ENCODE data around the gene MYO6.

The MYO6 gene

GRCh38 chr6:75935473-75935793 is 186.4 kb downstream of the MYO6 start:
- no peaks in the 10 kb centered on the region for H3K9me3 ChIP-seq (ENCODE audit: low read length)
- H3F3A ChIP-seq (ENCODE audit: insufficient read depth, low read length): no peaks in the 10 kb centered on the region
- H3K4me1 ChIP-seq (ENCODE audit: insufficient read depth, low read length, severe bottlenecking): no peaks in the 10 kb centered on the region
- TF ChIP-seq, protein P1, sequence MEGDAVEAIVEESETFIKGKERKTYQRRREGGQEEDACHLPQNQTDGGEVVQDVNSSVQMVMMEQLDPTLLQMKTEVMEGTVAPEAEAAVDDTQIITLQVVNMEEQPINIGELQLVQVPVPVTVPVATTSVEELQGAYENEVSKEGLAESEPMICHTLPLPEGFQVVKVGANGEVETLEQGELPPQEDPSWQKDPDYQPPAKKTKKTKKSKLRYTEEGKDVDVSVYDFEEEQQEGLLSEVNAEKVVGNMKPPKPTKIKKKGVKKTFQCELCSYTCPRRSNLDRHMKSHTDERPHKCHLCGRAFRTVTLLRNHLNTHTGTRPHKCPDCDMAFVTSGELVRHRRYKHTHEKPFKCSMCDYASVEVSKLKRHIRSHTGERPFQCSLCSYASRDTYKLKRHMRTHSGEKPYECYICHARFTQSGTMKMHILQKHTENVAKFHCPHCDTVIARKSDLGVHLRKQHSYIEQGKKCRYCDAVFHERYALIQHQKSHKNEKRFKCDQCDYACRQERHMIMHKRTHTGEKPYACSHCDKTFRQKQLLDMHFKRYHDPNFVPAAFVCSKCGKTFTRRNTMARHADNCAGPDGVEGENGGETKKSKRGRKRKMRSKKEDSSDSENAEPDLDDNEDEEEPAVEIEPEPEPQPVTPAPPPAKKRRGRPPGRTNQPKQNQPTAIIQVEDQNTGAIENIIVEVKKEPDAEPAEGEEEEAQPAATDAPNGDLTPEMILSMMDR (IDR thresholded peaks at IDR 0.05; ENCODE audit: low read length): no peak
- no peak for TF ChIP-seq EZH2 (IDR thresholded peaks at IDR 0.05; ENCODE audit: borderline replicate concordance, low read length)
- no peaks in the 10 kb centered on the region for H3K36me3 ChIP-seq (ENCODE audit: insufficient read depth, low read length)
- no peaks in the 10 kb centered on the region for H3K9me2 ChIP-seq (ENCODE audit: low read depth, low read length)
- H4K20me1 ChIP-seq (ENCODE audit: insufficient read depth, low read length): no peaks in the 10 kb centered on the region
- no peaks in the 10 kb centered on the region for H3K79me2 ChIP-seq (ENCODE audit: insufficient read depth, low read length)
- no peak overlapping the region for H3K4me2 ChIP-seq (ENCODE audit: low read length)
- no peak overlapping the region for H3K9ac ChIP-seq (ENCODE audit: low read length)
- no peak overlapping the region for H2AFZ ChIP-seq (ENCODE audit: low read length)
- no peaks in the 10 kb centered on the region; the same call in 1 of the 2 replicates for H3K27me3 ChIP-seq (ENCODE audit: insufficient read depth, low read length)
- H3K27ac ChIP-seq (ENCODE audit: low read depth, low read length, poor library complexity, severe bottlenecking): no peak overlapping the region
- no peak overlapping the region for H3K4me3 ChIP-seq (ENCODE audit: low read depth, low read length, poor library complexity, severe bottlenecking)

DNA sequence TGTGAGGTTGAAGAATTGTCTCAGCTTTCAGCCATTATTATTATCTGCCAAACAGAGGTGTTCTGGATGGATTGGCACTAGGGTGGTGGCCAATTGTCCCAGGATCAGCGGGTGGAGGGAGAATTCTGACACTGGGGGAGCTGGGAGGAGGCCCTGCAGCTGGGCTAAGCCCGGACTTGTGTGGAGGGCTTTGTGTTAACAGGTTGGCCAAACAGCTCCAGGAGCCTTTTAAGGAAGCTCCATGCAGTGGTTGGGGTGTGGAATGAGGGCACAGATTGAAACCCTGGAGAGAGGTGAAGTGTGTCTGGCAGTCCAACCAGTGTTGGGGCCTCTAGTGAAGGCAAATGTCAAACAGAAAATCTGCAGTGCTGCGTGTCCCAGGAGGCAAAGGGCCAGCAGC is 187.6 kb downstream of the MYO6 start:
- Histone ChIP-seq H3K4me1 (ENCODE audit: insufficient read depth, low read length, severe bottlenecking) (no peaks in the 10 kb centered on the region), H3K9me2 (ENCODE audit: low read depth, low read length) (no peaks in the 10 kb centered on the region), H3K4me2 (ENCODE audit: low read length) (no peak overlapping the region), H4K20me1 (ENCODE audit: insufficient read depth, low read length) (no peaks in the 10 kb centered on the region), H3K9me3 (ENCODE audit: low read length) (no peaks in the 10 kb centered on the region), H3F3A (ENCODE audit: insufficient read depth, low read length) (no peaks in the 10 kb centered on the region), H3K27me3 (ENCODE audit: insufficient read depth, low read length) (no peaks in the 10 kb centered on the region), H2AFZ (ENCODE audit: low read length) (no peak overlapping the region), H3K27ac (ENCODE audit: low read depth, low read length, poor library complexity, severe bottlenecking) (no peak overlapping the region), H3K36me3 (ENCODE audit: insufficient read depth, low read length) (no peaks in the 10 kb centered on the region), H3K79me2 (ENCODE audit: insufficient read depth, low read length) (no peaks in the 10 kb centered on the region), H3K9ac (ENCODE audit: low read length) (no peak overlapping the region), H3K4me3 (ENCODE audit: low read depth, low read length, poor library complexity, severe bottlenecking) (no peak overlapping the region)
- TF ChIP-seq, protein P1 (IDR thresholded peaks at IDR 0.05; ENCODE audit: low read length): no peak
- TF ChIP-seq EZH2 (IDR thresholded peaks at IDR 0.05; ENCODE audit: borderline replicate concordance, low read length): no peak

DNA sequence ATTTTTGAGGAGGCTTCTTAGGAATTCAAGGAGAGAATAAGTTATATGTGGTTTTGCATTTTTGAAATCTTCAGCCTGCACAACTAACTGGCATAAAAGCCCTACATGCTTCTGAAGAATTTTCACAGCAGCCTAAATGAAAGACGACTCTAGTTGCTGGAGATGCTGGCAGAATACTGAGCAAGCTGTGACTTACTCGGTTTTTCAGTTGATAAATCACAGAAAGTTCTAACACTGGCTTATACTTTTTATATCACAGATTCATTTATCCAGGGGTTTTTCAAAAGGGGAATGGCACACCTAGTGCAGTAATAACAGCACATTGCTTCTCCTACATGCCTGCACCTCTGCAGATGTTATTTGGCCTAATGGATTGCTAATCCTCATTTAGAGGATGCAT is 188.8 kb downstream of the MYO6 start:
- H3K9me3 ChIP-seq (ENCODE audit: low read length): no peaks in the 10 kb centered on the region
- TF ChIP-seq, protein P1 (IDR thresholded peaks at IDR 0.05; ENCODE audit: low read length): no peak
- no peak for TF ChIP-seq EZH2 (IDR thresholded peaks at IDR 0.05; ENCODE audit: borderline replicate concordance, low read length)

More for the DNA sequence above, 188.8 kb downstream of the MYO6 start:
- no peak overlapping the region for H3K9ac ChIP-seq (ENCODE audit: low read length)
- no peak overlapping the region for H3K4me3 ChIP-seq (ENCODE audit: low read depth, low read length, poor library complexity, severe bottlenecking)
- no peaks in the 10 kb centered on the region for H3K79me2 ChIP-seq (ENCODE audit: insufficient read depth, low read length)
- no peaks in the 10 kb centered on the region for H3K36me3 ChIP-seq (ENCODE audit: insufficient read depth, low read length)
- H3K9me2 ChIP-seq (ENCODE audit: low read depth, low read length): no peaks in the 10 kb centered on the region
- H3K4me1 ChIP-seq (ENCODE audit: insufficient read depth, low read length, severe bottlenecking): no peaks in the 10 kb centered on the region
- H3F3A ChIP-seq (ENCODE audit: insufficient read depth, low read length): no peaks in the 10 kb centered on the region
- no peak overlapping the region for H2AFZ ChIP-seq (ENCODE audit: low read length)
- H4K20me1 ChIP-seq (ENCODE audit: insufficient read depth, low read length): no peaks in the 10 kb centered on the region
- H3K27ac ChIP-seq (ENCODE audit: low read depth, low read length, poor library complexity, severe bottlenecking): no peak overlapping the region
- H3K4me2 ChIP-seq (ENCODE audit: low read length): no peak overlapping the region
- H3K27me3 ChIP-seq (ENCODE audit: insufficient read depth, low read length): no peaks in the 10 kb centered on the region

Data from OCI-LY1 (cell line).